OCI-LY3 (cell line): ENCODE data around the gene TSPAN12.

Experiments used
- H2AFZ ChIP-seq: fragments of 200-600, 300-600 bp; shearing (Covaris generic); 2 replicates; pipeline ENCODE4 v1.6.0; 2014; ENCODE audit warnings: antibody characterized with exemption, low read depth, low read length
- H3K27ac ChIP-seq: fragments of 200-600, 300-600 bp; sonication (generic); 2 replicates; pipeline ENCODE4 v1.5.1; 2014; ENCODE audit warnings: mild to moderate bottlenecking, low read length, moderate library complexity, mixed read lengths
- H3K27me3 ChIP-seq: fragments of 200-600, 300-600 bp; sonication (generic); 2 replicates; pipeline ENCODE4 v1.6.1; 2014; ENCODE audit warnings: low read depth, low read length, mixed read lengths
- H3K36me3 ChIP-seq: fragments of 200-600, 300-600 bp; sonication (generic); replicated peaks from 2 replicates; pipeline ENCODE3; 2014; ENCODE audit warnings: low read depth, low read length, mixed read lengths
- H3K4me1 ChIP-seq: fragments of 300-600, 200-600 bp; sonication (generic); 2 replicates; pipeline ENCODE4 v1.6.1; 2014; ENCODE audit warnings: low read length, mixed read lengths
- H3K4me2 ChIP-seq: fragments of 200-600, 300-600 bp; sonication (generic); 2 replicates; pipeline ENCODE4 v1.6.1; 2014; ENCODE audit warnings: low read length, mixed read lengths
- H3K4me3 ChIP-seq: fragments of 300-600, 200-600 bp; sonication (generic); 2 replicates; pipeline ENCODE4 v1.5.1; 2014; ENCODE audit warnings: antibody characterized with exemption, mild to moderate bottlenecking, low read length, moderate library complexity
- H3K79me2 ChIP-seq: fragments of 300-600, 200-600 bp; shearing (Covaris generic); 2 replicates; pipeline ENCODE4 v1.6.1; 2014; ENCODE audit warnings: mild to moderate bottlenecking, low read length, mixed read lengths
- H3K9ac ChIP-seq: fragments of 300-600, 200-600 bp; shearing (Covaris generic); 2 replicates; pipeline ENCODE4 v1.6.0; 2014; ENCODE audit warnings: mild to moderate bottlenecking, low read length, moderate library complexity
- H3K9me3 ChIP-seq: fragments of 200-600, 300-600 bp; shearing (Covaris generic); 2 replicates; pipeline ENCODE4 v1.6.1; 2014; ENCODE audit warnings: low read length, mixed read lengths; ENCODE audit not compliant: insufficient read depth
- H4K20me1 ChIP-seq: fragments of 200-600, 300-600 bp; sonication (generic); 2 replicates; pipeline ENCODE4 v1.6.1; 2016; ENCODE audit warnings: low read length, mixed read lengths; ENCODE audit not compliant: insufficient read depth
- EZH2phosphoT487 ChIP-seq: fragments of 200-600 bp; shearing (Covaris generic); IDR thresholded peaks from 2 replicates; pipeline ENCODE4 v1.6.1; 2018; ENCODE audit warnings: antibody characterized with exemption, mixed run types, low read depth
- TF ChIP-seq, protein P1 (sequence below): fragments of 200-600, 300-600 bp; sonication (generic); IDR thresholded peaks from 2 replicates; pipeline ENCODE4 v1.5.1; 2014; ENCODE audit warnings: antibody characterized with exemption, low read length, low read depth

The TSPAN12 gene

DNA sequence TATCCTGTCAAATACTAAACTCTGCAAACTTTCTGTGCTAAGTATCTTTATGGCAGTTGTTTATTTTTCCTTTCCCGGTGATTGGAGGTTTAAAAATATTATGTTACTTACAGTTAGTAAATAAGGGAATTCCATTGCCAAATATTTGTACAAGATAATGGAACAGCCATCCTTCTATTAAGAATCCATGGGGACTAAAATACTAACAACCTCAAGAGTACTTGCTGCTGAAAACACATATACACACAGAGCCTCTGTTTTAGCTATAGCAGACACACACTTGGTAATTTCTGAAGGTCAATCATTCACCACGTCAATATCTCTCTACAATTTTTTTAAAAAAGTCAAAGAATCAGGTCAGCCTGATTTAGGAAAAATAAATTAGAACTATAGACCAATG lies 32.4 kb downstream of the TSPAN12 start:
- Histone ChIP-seq H2AFZ (no peak overlapping the region), H3K4me2 (no peak overlapping the region), H3K36me3 (no peaks in the 10 kb centered on the region), H3K79me2 (no peaks in the 10 kb centered on the region), H3K9ac (no peak overlapping the region), H3K27ac (no peak overlapping the region), H4K20me1 (no peaks in the 10 kb centered on the region), H3K4me3 (no peak overlapping the region), H3K4me1 (no peaks in the 10 kb centered on the region), H3K9me3 (no peaks in the 10 kb centered on the region), H3K27me3 (no peaks in the 10 kb centered on the region; the same call in 1 of the 2 replicates)
- TF ChIP-seq, protein P1, sequence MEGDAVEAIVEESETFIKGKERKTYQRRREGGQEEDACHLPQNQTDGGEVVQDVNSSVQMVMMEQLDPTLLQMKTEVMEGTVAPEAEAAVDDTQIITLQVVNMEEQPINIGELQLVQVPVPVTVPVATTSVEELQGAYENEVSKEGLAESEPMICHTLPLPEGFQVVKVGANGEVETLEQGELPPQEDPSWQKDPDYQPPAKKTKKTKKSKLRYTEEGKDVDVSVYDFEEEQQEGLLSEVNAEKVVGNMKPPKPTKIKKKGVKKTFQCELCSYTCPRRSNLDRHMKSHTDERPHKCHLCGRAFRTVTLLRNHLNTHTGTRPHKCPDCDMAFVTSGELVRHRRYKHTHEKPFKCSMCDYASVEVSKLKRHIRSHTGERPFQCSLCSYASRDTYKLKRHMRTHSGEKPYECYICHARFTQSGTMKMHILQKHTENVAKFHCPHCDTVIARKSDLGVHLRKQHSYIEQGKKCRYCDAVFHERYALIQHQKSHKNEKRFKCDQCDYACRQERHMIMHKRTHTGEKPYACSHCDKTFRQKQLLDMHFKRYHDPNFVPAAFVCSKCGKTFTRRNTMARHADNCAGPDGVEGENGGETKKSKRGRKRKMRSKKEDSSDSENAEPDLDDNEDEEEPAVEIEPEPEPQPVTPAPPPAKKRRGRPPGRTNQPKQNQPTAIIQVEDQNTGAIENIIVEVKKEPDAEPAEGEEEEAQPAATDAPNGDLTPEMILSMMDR, result no peak

DNA sequence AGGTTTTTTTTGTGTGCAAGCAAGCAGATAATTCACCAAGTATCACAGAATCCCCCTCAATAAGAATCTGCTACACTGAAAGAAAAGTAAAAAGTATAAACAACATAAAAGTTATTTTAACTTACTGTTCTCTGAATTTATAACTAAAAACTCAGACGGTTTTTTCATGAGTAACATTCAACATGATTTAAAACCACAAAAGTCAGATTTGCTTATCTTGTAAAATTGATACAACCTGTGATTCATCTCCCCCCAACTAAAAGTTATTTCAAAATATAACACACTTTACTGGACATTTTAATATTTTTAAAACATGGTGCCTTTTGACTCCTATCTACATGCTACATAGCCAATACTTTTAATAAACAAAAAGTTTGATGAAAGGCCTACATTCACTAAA lies 32.8 kb downstream of the TSPAN12 start:
- TF ChIP-seq EZH2phosphoT487, result no peak
- TF ChIP-seq, protein P1, result no peak
- H3K36me3 ChIP-seq, result no peaks in the 10 kb centered on the region

DNA sequence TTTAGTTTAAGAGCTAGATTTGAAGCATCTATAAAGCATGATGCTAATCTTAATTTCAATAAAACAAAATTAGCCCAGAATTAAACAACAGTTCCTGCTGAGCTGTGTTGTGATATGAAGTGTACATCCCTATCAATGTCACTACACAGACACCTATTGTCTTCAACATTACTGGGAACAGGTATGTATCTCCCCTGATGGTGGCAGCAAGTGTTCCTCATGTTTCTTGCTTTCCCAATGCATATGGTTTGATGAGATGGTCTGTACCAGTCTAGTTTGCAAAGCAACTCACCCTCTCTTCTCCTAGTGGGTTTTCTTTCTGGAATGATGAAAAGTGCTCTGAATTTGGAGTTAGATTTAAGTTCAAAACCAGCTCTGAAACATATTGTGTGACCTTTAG lies 38.1 kb downstream of the TSPAN12 start:
- no peak for TF ChIP-seq EZH2phosphoT487
- TF ChIP-seq, protein P1, result peak; percentile 25; the same call in 1 of the 2 replicates
- Histone ChIP-seq H2AFZ (no peak overlapping the region), H4K20me1 (no peaks in the 10 kb centered on the region), H3K4me2 (no peak overlapping the region), H3K9ac (no peak overlapping the region), H3K9me3 (no peaks in the 10 kb centered on the region), H3K27ac (no peak overlapping the region), H3K79me2 (no peaks in the 10 kb centered on the region), H3K4me3 (no peak overlapping the region), H3K36me3 (no peaks in the 10 kb centered on the region), H3K27me3 (no peaks in the 10 kb centered on the region; the same call in 1 of the 2 replicates), H3K4me1 (no peaks in the 10 kb centered on the region)

More for the DNA sequence above, 32.8 kb downstream of the TSPAN12 start:
- Histone ChIP-seq H3K4me2 (no peak overlapping the region), H3K9me3 (no peaks in the 10 kb centered on the region), H3K4me1 (no peaks in the 10 kb centered on the region), H3K9ac (no peak overlapping the region), H3K4me3 (no peak overlapping the region), H3K27ac (no peak overlapping the region), H2AFZ (no peak overlapping the region), H3K79me2 (no peaks in the 10 kb centered on the region), H3K27me3 (no peaks in the 10 kb centered on the region; the same call in 1 of the 2 replicates), H4K20me1 (no peaks in the 10 kb centered on the region)

DNA sequence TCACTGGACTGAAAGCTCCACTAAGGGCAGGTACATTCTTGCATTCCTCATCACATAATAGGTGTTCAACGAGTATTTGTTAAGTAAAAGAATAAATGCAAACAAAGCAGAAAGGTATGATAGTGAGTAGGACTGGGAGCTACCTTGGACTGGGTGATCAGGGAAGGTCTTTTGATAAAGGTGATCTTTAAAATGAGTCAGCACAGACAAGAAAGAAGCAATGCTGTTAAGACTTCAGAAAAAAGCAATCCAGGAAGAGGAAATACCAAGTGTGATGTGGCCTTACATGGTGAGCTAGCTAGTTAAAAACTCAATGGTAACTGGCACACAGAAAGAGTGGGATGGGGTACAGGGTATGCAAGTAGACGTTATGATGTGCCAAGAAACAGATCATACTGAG lies 40.1 kb downstream of the TSPAN12 start:
- Histone ChIP-seq H2AFZ (no peak overlapping the region), H3K9me3 (no peaks in the 10 kb centered on the region)

More for the DNA sequence above, 40.1 kb downstream of the TSPAN12 start:
- no peak for TF ChIP-seq EZH2phosphoT487
- TF ChIP-seq, protein P1, result no peak
- no peaks in the 10 kb centered on the region; the same call in 1 of the 2 replicates for H3K27me3 ChIP-seq
- no peak overlapping the region for H3K4me3 ChIP-seq
- no peaks in the 10 kb centered on the region for H4K20me1 ChIP-seq
- no peaks in the 10 kb centered on the region for H3K79me2 ChIP-seq
- H3K4me1 ChIP-seq, result no peaks in the 10 kb centered on the region
- H3K4me2 ChIP-seq, result no peak overlapping the region
- H3K36me3 ChIP-seq, result no peaks in the 10 kb centered on the region
- H3K9ac ChIP-seq, result no peak overlapping the region
- no peak overlapping the region for H3K27ac ChIP-seq
